HG03469 (cell line): Measurements from ENCODE around the gene WRNIP1.

Experiments
- ATAC-seq: cut with Tn5 transposase; IDR thresholded peaks from one replicate; pipeline ENCODE4 v1.9.1; 2021; ENCODE audit warnings: mild to moderate bottlenecking, moderate library complexity, moderate number of reproducible peaks; ENCODE audit not compliant: unreplicated experiment

WRNIP1 gene

GRCh38 chr6:2803731-2804429, 38.7 kb downstream of the WRNIP1 start:
- ATAC-seq: no peak

GRCh38 chr6:2804516-2804915, 39.3 kb downstream of the WRNIP1 start:
- no peak for ATAC-seq

- ATAC-seq: no peak
Measured at GRCh38 chr6:2805031-2805430, 39.8 kb downstream of the WRNIP1 start.

GRCh38 chr6:2806644-2807043, 41.5 kb downstream of the WRNIP1 start:
- ATAC-seq: no peak

- ATAC-seq: no peak
Measured at GRCh38 chr6:2807342-2808090, 42.3 kb downstream of the WRNIP1 start.

GRCh38 chr6:2809015-2809414, 43.8 kb downstream of the WRNIP1 start:
- ATAC-seq: no peak

GRCh38 chr6:2810092-2810671, 45.0 kb downstream of the WRNIP1 start:
- no peak for ATAC-seq

- ATAC-seq: no peak
Measured at GRCh38 chr6:2812695-2813094, 47.5 kb downstream of the WRNIP1 start.

GRCh38 chr6:2816158-2816557, 51.0 kb downstream of the WRNIP1 start:
- no peak for ATAC-seq

- no peak for ATAC-seq
Measured at GRCh38 chr6:2817903-2818443, 52.8 kb downstream of the WRNIP1 start.

GRCh38 chr6:2818593-2818992, 53.4 kb downstream of the WRNIP1 start:
- no peak for ATAC-seq

GRCh38 chr6:2819115-2819514, 53.9 kb downstream of the WRNIP1 start:
- ATAC-seq: no peak

- ATAC-seq: no peak
Measured at GRCh38 chr6:2819978-2820377, 54.8 kb downstream of the WRNIP1 start.

GRCh38 chr6:2820415-2820814, 55.2 kb downstream of the WRNIP1 start:
- ATAC-seq: no peak

GRCh38 chr6:2821554-2821953, 56.4 kb downstream of the WRNIP1 start:
- ATAC-seq: no peak

- no peak for ATAC-seq
Measured at GRCh38 chr6:2823104-2823850, 58.1 kb downstream of the WRNIP1 start.

- no peak for ATAC-seq
Measured at GRCh38 chr6:2826131-2826530, 60.9 kb downstream of the WRNIP1 start.

GRCh38 chr6:2827142-2827541, 61.9 kb downstream of the WRNIP1 start:
- ATAC-seq: no peak

GRCh38 chr6:2828629-2829028, 63.4 kb downstream of the WRNIP1 start:
- ATAC-seq: no peak

- ATAC-seq: no peak
Measured at GRCh38 chr6:2829253-2829652, 64.1 kb downstream of the WRNIP1 start.

- ATAC-seq: no peak
Measured at GRCh38 chr6:2830183-2830582, 65.0 kb downstream of the WRNIP1 start.
